HL-60 (cell line): Measurements from ENCODE around the gene CMTM8.

Experiments
- DNase-seq, 2 experiments: peaks; one replicate each; pipeline ENCODE4 v3.0.0-alpha.2; 2010 to 2020; ENCODE audit warnings: low read depth in 1 of 2, low spot score in 1 of 2
- H3K27ac ChIP-seq: fragments of 250-450 bp; sonication (Bioruptor Pico); replicated peaks from 2 replicates; pipeline ENCODE4 v1.5.1; 2020; ENCODE audit warnings: mild to moderate bottlenecking, moderate library complexity
- H3K27me3 ChIP-seq: fragments of 250-450 bp; sonication (Bioruptor Pico); 2 replicates; pipeline ENCODE4 v1.5.1; 2021; ENCODE audit warnings: mild to moderate bottlenecking, moderate library complexity; ENCODE audit not compliant: insufficient read depth, poor library complexity, severe bottlenecking
- H3K4me3 ChIP-seq: replicated peaks from 2 replicates; pipeline ENCODE4 v1.5.1; 2011; ENCODE audit warnings: mild to moderate bottlenecking, control low read depth, low read length; ENCODE audit not compliant: insufficient read depth
- CTCF ChIP-seq: IDR thresholded peaks from one replicate; pipeline ENCODE4 v1.5.1; 2011; ENCODE audit warnings: low read length, control low read depth, inconsistent platforms; ENCODE audit not compliant: insufficient read depth
- GABPA ChIP-seq: IDR thresholded peaks from 2 replicates; pipeline ENCODE4 v1.6.1; 2012; ENCODE audit warnings: low read depth
- POLR2AphosphoS5 ChIP-seq: IDR thresholded peaks from 2 replicates; pipeline ENCODE4 v1.6.1; 2012; ENCODE audit warnings: low read depth
- SPI1 ChIP-seq: IDR thresholded peaks from 2 replicates; pipeline ENCODE4 v1.6.1; 2012; ENCODE audit warnings: low read depth, mild to moderate bottlenecking, borderline replicate concordance
- TF ChIP-seq, protein P1 (sequence below): IDR thresholded peaks from 2 replicates; pipeline ENCODE4 v1.6.1; 2012; ENCODE audit warnings: low read depth; ENCODE audit not compliant: insufficient replicate concordance

Gene CMTM8

GRCh38 chr3:32373276-32373675 is 134.8 kb downstream of the CMTM8 start:
- TF ChIP-seq CTCF (no peak), POLR2AphosphoS5 (no peak), GABPA (no peak), SPI1 (no peak)
- TF ChIP-seq, protein P1, sequence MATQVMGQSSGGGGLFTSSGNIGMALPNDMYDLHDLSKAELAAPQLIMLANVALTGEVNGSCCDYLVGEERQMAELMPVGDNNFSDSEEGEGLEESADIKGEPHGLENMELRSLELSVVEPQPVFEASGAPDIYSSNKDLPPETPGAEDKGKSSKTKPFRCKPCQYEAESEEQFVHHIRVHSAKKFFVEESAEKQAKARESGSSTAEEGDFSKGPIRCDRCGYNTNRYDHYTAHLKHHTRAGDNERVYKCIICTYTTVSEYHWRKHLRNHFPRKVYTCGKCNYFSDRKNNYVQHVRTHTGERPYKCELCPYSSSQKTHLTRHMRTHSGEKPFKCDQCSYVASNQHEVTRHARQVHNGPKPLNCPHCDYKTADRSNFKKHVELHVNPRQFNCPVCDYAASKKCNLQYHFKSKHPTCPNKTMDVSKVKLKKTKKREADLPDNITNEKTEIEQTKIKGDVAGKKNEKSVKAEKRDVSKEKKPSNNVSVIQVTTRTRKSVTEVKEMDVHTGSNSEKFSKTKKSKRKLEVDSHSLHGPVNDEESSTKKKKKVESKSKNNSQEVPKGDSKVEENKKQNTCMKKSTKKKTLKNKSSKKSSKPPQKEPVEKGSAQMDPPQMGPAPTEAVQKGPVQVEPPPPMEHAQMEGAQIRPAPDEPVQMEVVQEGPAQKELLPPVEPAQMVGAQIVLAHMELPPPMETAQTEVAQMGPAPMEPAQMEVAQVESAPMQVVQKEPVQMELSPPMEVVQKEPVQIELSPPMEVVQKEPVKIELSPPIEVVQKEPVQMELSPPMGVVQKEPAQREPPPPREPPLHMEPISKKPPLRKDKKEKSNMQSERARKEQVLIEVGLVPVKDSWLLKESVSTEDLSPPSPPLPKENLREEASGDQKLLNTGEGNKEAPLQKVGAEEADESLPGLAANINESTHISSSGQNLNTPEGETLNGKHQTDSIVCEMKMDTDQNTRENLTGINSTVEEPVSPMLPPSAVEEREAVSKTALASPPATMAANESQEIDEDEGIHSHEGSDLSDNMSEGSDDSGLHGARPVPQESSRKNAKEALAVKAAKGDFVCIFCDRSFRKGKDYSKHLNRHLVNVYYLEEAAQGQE = no peak
- Histone ChIP-seq H3K4me3 (no peak overlapping the region), H3K27me3 (no peaks in the 10 kb centered on the region), H3K27ac (no peak overlapping the region)
- no peak for DNase-seq

GRCh38 chr3:32373844-32374243 is 135.4 kb downstream of the CMTM8 start:
- no peak for DNase-seq
- TF ChIP-seq CTCF = no peak
- TF ChIP-seq SPI1 = no peak
- TF ChIP-seq, protein P1 = no peak
- no peak for TF ChIP-seq POLR2AphosphoS5
- TF ChIP-seq GABPA = no peak
- Histone ChIP-seq H3K27ac (no peak overlapping the region), H3K27me3 (no peaks in the 10 kb centered on the region), H3K4me3 (no peak overlapping the region)

GRCh38 chr3:32374788-32375595 is 136.5 kb downstream of the CMTM8 start:
- Histone ChIP-seq H3K27ac (no peak overlapping the region), H3K27me3 (no peaks in the 10 kb centered on the region), H3K4me3 (no peak overlapping the region)
- TF ChIP-seq CTCF (peak; percentile 27), POLR2AphosphoS5 (no peak), SPI1 (peak; percentile 27; the same call in 1 of the 2 replicates)
- peak in 1 of 2 experiments; percentile 75 for DNase-seq

GRCh38 chr3:32375596-32375930 is 137.1 kb downstream of the CMTM8 start:
- TF ChIP-seq POLR2AphosphoS5 (no peak), SPI1 (no peak), GABPA (no peak), CTCF (no peak)
- TF ChIP-seq, protein P1 = no peak
- DNase-seq = no peak
- Histone ChIP-seq H3K27ac (no peak overlapping the region), H3K4me3 (no peak overlapping the region), H3K27me3 (no peaks in the 10 kb centered on the region)
